ENCODE data around the gene ATP9B.

Gene ATP9B

GRCh38 chr18:79367989-79368388 is 298.8 kb downstream of the ATP9B start:
- no peak for TF ChIP-seq CTCF (IDR thresholded peaks at IDR 0.05; ENCODE audit: borderline replicate concordance, control extremely low read depth, extremely low read depth, insufficient read depth, missing control alignments)
- in situ Hi-C loops (cut with MboI; ENCODE audit: low sequenced_read_pairs, unreplicated experiment), result no loop called here
- no peak for DNase-seq (ENCODE audit: low spot score)

GRCh38 chr18:79368681-79369080 is 299.5 kb downstream of the ATP9B start:
- no peak for TF ChIP-seq CTCF (IDR thresholded peaks at IDR 0.05; ENCODE audit: borderline replicate concordance, control extremely low read depth, extremely low read depth, insufficient read depth, missing control alignments)
- DNase-seq (ENCODE audit: low spot score), result no peak
- in situ Hi-C loops (cut with MboI; ENCODE audit: low sequenced_read_pairs, unreplicated experiment), result no loop called here

- DNase-seq (ENCODE audit: low spot score), result no peak
- no peak for TF ChIP-seq CTCF (IDR thresholded peaks at IDR 0.05; ENCODE audit: borderline replicate concordance, control extremely low read depth, extremely low read depth, insufficient read depth, missing control alignments)
- in situ Hi-C loops (cut with MboI; ENCODE audit: low sequenced_read_pairs, unreplicated experiment), result loop anchor here (10.0 kb wide), 1 partner anchor 163 kb away; no protein-coding TSS in a partner anchor
Measured at GRCh38 chr18:79371561-79372121, 302.4 kb downstream of the ATP9B start.

GRCh38 chr18:79372461-79372860 is 303.3 kb downstream of the ATP9B start:
- in situ Hi-C loops (cut with MboI; ENCODE audit: low sequenced_read_pairs, unreplicated experiment), result loop anchor here (10.0 kb wide), 1 partner anchor 162 kb away; no protein-coding TSS in a partner anchor
- no peak for TF ChIP-seq CTCF (IDR thresholded peaks at IDR 0.05; ENCODE audit: borderline replicate concordance, control extremely low read depth, extremely low read depth, insufficient read depth, missing control alignments)
- DNase-seq (ENCODE audit: low spot score), result no peak

GRCh38 chr18:79372991-79373390 is 303.8 kb downstream of the ATP9B start:
- in situ Hi-C loops (cut with MboI; ENCODE audit: low sequenced_read_pairs, unreplicated experiment), result loop anchor here (10.0 kb wide), 1 partner anchor 162 kb away; no protein-coding TSS in a partner anchor
- TF ChIP-seq CTCF (IDR thresholded peaks at IDR 0.05; ENCODE audit: borderline replicate concordance, control extremely low read depth, extremely low read depth, insufficient read depth, missing control alignments), result no peak
- no peak for DNase-seq (ENCODE audit: low spot score)

- TF ChIP-seq CTCF (IDR thresholded peaks at IDR 0.05; ENCODE audit: borderline replicate concordance, control extremely low read depth, extremely low read depth, insufficient read depth, missing control alignments), result no peak
- DNase-seq (ENCODE audit: low spot score), result no peak
- in situ Hi-C loops (cut with MboI; ENCODE audit: low sequenced_read_pairs, unreplicated experiment), result loop anchor here (10.0 kb wide), 1 partner anchor 161 kb away; no protein-coding TSS in a partner anchor
Measured at GRCh38 chr18:79373736-79374135, 304.5 kb downstream of the ATP9B start.

Measured in GM13976 (cell line).